Upper lobe of right lung (tissue), 1 donor: Measurements from ENCODE around the gene GOT1. TPM values are rescaled to one million over a fixed set of nuclear protein-coding genes. Genes with fewer than 3 reads are reported as not detected.

Experiments used
- ATAC-seq: fragments of 200-7000 bp; cut with Tn5 transposase; one replicate; pipeline ENCODE4 v1.9.1; 2020; ENCODE audit warnings: mild to moderate bottlenecking, moderate library complexity
- DNase-seq: peaks from one replicate; pipeline ENCODE4 v3.0.0-alpha.2; 2020
- H3K27ac ChIP-seq: fragments of 200-600 bp; one replicate; pipeline ENCODE4 v1.8.0; 2022
- H3K27me3 ChIP-seq: fragments of 200-600 bp; one replicate; pipeline ENCODE4 v1.8.0; 2022; ENCODE audit warnings: mild to moderate bottlenecking
- H3K36me3 ChIP-seq: fragments of 200-600 bp; one replicate; pipeline ENCODE4 v1.8.0; 2022
- H3K4me1 ChIP-seq: fragments of 200-600 bp; one replicate; pipeline ENCODE4 v1.8.0; 2022
- H3K4me3 ChIP-seq: fragments of 200-600 bp; one replicate; pipeline ENCODE4 v1.8.0; 2022; ENCODE audit warnings: mild to moderate bottlenecking
- H3K9me3 ChIP-seq: fragments of 200-600 bp; one replicate; pipeline ENCODE4 v1.8.0; 2022
- intact Hi-C: fragments of 100-400 bp; cut with DNase I; formaldehyde crosslinking; loops from one replicate; pipeline ENCODE4 v1.11.0; 2022
- total RNA-seq: library from RNA; stranded (reverse); fragmentation: NEBNext Ultra II Directional; extraction: Animal tissue kit (Norgen Biotek cat#: 25700); gene quantifications from one replicate; pipeline ENCODE4 v1.2.1, GENCODE V29; 2021
- TF ChIP-seq, protein P1 (sequence below): fragments of 200-600 bp; IDR thresholded peaks from one replicate; pipeline ENCODE4 v1.8.0; 2022; ENCODE audit warnings: antibody characterized with exemption
- donor health status: DM: no; HTN: yes; CAD: no; lungs with severe emphysema.

Gene GOT1
- total RNA-seq, 1 donor from 2014 or later, result 25.0 TPM

DNA sequence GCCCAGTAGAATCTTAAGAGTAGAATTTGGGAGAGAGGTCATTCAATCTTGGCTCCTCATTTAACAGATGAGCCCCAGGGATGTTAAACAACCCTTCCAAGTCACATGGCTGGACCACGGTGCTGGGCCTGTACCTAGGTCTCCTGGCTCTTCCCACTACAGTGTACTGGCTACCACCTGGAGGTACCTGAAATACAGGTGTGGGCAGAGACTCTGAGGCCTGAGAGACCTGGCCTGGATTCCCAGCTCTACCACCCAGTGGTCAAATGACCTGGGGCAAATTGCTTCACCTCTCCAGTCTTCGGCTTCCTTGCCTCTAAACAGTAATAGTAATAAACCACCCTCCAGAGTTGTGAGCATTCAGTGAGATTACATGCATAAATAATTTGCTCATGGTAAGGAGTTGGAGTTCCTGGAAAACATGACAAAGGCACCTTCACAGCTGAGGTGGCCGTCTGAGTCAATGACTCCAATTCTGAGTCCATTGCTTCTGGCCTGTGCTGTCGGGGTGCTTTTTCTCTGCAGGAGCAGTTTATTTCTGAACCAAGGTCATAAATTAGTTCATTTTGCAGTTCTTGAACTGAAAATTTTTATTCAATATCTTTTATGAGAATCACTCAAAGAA lies 2.7 kb downstream of the GOT1 start:
- Histone ChIP-seq H3K9me3 (no peaks in the 10 kb centered on the region), H3K27me3 (no peaks in the 10 kb centered on the region), H3K27ac (no peak overlapping the region), H3K4me3 (no peak overlapping the region), H3K4me1 (peaks cover 16% of the 10 kb centered on the region), H3K36me3 (peaks cover 21% of the 10 kb centered on the region)
- ATAC-seq, result no peak
- TF ChIP-seq, protein P1, sequence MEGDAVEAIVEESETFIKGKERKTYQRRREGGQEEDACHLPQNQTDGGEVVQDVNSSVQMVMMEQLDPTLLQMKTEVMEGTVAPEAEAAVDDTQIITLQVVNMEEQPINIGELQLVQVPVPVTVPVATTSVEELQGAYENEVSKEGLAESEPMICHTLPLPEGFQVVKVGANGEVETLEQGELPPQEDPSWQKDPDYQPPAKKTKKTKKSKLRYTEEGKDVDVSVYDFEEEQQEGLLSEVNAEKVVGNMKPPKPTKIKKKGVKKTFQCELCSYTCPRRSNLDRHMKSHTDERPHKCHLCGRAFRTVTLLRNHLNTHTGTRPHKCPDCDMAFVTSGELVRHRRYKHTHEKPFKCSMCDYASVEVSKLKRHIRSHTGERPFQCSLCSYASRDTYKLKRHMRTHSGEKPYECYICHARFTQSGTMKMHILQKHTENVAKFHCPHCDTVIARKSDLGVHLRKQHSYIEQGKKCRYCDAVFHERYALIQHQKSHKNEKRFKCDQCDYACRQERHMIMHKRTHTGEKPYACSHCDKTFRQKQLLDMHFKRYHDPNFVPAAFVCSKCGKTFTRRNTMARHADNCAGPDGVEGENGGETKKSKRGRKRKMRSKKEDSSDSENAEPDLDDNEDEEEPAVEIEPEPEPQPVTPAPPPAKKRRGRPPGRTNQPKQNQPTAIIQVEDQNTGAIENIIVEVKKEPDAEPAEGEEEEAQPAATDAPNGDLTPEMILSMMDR, result no peak
- no peak for DNase-seq
- intact Hi-C loops, result no loop called here

DNA sequence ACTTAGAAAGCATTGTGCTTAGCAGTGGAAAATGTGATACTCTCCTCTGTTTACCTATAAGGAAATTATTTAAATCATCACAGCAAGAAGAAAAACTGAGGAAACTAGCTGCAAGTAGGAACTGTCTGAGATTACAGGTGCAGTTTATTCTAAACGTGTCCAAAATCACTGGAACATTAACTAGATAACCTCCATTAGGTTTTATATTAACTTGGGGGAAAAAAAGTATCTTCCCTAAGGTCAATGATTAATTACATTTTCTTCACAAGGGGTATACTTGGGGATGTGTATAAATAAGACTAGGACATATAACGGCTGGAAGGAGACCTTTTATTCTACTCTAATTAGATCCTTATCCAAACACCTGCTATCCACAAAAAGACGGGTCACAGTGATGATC lies 3.7 kb downstream of the GOT1 start:
- TF ChIP-seq, protein P1, result no peak
- intact Hi-C loops, result no loop called here
- H3K4me3 ChIP-seq, result no peak overlapping the region
- peaks cover 11% of the 10 kb centered on the region for H3K4me1 ChIP-seq
- H3K9me3 ChIP-seq, result no peaks in the 10 kb centered on the region
- ATAC-seq (no peak), DNase-seq (no peak)
- H3K36me3 ChIP-seq, result peaks cover 21% of the 10 kb centered on the region
- no peak overlapping the region for H3K27ac ChIP-seq
- no peaks in the 10 kb centered on the region for H3K27me3 ChIP-seq

DNA sequence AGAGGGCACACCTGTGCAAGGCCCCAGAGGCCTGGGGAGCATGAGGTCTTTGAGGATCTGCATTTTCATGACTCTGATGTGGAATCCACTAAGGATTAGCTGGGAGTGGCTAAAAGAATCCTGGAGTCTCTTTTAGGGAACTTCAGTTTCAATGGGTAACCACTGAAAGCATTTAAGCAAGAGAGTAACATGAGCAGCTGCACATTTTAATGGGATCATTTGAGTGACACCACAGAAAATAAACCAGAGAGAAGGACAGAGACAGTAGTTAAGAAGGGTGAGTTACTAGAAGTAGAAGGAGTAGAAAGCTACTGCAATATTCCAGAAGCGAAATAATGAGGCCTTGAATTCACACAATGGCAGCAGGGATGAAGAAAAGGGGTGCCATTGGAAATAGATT lies 5.2 kb downstream of the GOT1 start:
- no peak overlapping the region for H3K27ac ChIP-seq
- peaks cover 9% of the 10 kb centered on the region for H3K4me1 ChIP-seq
- no peak for DNase-seq
- peaks cover 25% of the 10 kb centered on the region for H3K36me3 ChIP-seq
- no peak overlapping the region for H3K4me3 ChIP-seq
- no peaks in the 10 kb centered on the region for H3K9me3 ChIP-seq
- ATAC-seq, result no peak
- TF ChIP-seq, protein P1, result no peak
- intact Hi-C loops, result no loop called here
- no peaks in the 10 kb centered on the region for H3K27me3 ChIP-seq

DNA sequence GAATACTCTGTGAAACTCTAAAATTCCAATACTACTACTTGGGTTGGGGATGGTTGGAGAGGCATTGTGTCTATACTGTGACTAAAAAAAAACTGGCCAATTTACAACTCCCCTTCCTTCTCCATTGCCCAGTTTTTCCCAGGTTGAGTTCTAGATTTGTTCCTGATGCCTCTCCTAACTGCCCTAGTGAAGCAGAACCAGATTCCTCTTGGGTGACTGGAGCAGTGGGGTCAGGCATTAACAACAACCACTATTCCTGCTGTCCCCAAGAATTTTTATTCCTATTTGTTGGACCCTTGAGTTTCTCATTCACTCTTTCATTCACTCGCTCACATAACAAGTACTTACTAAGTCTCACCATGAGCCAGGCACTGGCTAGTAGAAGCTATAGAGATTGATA lies 5.8 kb downstream of the GOT1 start:
- no peak for DNase-seq
- intact Hi-C loops, result no loop called here
- Histone ChIP-seq H3K27me3 (no peaks in the 10 kb centered on the region), H3K4me3 (no peak overlapping the region), H3K36me3 (peaks cover 29% of the 10 kb centered on the region), H3K27ac (no peak overlapping the region), H3K4me1 (peaks cover 5% of the 10 kb centered on the region), H3K9me3 (no peaks in the 10 kb centered on the region)
- TF ChIP-seq, protein P1, result no peak
- ATAC-seq, result no peak

DNA sequence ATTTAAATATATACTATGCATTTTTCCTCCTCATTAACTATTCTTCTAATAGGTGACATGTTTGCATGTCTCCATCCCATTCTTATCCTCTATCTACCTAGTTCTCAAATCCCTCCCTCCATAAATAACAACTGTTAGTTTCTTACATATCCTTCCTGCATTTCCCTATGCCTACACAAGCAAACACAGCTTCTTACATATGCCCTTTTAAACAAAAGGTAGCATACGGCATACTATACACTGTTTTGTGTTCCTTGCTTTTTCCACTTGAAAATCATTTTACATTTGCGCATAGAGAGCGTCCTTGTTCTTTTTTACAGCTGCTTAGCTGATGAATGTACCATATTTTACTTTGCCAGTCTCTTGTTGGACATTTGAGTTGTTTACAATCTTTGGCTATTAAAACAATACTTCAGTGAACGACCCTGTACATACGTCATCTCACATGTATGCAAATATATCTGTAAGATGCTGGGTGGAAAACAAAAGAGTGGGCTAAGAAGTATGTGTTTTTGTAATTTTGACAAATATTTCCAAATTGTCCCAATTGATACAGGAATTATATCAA lies 7.8 kb downstream of the GOT1 start:
- Histone ChIP-seq H3K27ac (no peak overlapping the region), H3K27me3 (no peaks in the 10 kb centered on the region), H3K4me1 (no peaks in the 10 kb centered on the region), H3K9me3 (no peaks in the 10 kb centered on the region), H3K36me3 (peaks cover 34% of the 10 kb centered on the region), H3K4me3 (no peak overlapping the region)
- ATAC-seq, result no peak
- no peak for DNase-seq
- TF ChIP-seq, protein P1, result no peak
- intact Hi-C loops, result no loop called here
